ENCODE measurements around the gene NET1.
"Not testable (repeated sequence)": the region's sequence is repeated elsewhere in the genome, so short reads cannot be mapped to it uniquely, and the experiment has no call there.

The NET1 gene

DNA sequence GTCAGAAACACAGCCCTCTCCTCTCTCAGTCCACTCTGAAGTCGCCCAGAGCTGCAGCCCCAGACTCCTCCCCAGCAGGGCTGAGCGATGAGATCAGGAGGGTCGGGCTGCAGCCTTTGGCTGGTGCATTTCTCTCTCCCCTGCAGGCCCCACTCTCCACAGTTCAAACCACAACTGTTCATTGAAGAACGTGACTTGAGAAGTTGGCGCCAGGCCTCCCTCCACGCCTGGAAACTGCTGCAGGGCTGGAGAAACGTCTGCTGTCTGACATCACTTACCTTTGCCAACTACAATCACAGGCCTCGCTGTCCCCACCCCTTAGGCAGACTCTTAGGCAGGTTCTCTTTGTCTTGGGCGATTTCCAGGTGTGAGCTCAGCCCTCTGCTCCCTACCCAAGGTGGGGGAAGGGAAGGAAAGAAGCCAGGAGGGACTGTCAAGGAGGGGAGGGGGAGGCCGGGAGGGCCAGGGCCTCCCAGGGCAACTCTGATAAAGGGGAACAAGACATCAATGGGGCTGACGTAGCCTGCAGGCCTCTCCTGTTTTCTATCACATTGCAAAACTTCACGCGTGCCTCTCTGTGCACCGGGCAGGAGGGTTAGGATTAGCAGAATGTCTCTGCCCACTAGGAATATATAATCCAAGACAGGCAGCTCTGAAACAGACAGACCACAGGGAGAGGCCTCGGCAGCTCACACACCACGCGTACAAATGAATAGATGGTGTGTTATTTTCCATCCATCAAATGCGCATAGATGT, 54.3 kb downstream of the NET1 start:
- DNase-seq (ENCODE audit: low spot score) = peak; percentile 30

- DNase-seq (ENCODE audit: low spot score) = no peak
Measured at GRCh38 chr10:5467207-5467535, 54.8 kb downstream of the NET1 start.

- no peak for DNase-seq (ENCODE audit: low spot score)
Measured at GRCh38 chr10:5467634-5468255, 55.4 kb downstream of the NET1 start.

DNA sequence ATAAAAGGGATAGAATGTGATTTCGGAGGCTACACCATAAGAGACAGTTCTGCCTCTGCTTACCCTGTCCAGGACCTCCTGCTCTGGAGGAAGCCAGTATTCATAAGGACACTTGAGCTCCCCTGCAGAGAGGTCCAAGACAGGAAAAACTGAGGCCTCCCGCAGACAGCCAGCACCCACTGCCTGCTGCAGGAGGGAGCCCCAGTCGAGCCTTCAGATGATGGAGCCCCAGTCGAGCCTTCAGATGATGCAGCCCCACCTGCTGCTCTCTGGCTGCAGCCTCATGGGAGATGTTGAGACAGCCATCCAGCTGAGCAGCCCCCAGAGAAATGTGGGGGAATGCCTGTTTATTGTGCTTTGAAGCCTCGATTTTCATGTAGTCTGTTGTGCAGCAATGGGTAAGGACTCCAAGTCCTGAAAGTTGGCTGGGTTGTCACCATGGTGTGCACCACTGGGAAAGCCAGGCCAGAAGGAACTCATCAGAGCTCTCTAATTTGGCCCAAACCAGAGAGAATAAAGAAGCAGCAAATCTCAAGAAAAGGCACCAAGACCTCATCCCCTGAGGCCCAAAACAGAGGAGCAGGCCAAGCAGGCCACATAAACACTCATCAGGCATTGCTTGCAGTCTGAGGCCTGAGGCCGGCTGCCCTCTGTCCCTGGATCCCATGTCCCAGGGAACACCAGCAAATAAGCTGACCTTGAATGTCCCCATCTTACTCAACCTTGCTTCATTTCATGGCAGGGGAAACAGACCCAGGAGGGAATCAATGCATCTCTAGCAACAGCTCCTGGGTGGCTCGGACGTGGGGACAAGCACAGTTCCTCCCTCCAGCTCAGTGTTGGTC, 56.1 kb downstream of the NET1 start:
- DNase-seq (ENCODE audit: low spot score) = no peak

DNA sequence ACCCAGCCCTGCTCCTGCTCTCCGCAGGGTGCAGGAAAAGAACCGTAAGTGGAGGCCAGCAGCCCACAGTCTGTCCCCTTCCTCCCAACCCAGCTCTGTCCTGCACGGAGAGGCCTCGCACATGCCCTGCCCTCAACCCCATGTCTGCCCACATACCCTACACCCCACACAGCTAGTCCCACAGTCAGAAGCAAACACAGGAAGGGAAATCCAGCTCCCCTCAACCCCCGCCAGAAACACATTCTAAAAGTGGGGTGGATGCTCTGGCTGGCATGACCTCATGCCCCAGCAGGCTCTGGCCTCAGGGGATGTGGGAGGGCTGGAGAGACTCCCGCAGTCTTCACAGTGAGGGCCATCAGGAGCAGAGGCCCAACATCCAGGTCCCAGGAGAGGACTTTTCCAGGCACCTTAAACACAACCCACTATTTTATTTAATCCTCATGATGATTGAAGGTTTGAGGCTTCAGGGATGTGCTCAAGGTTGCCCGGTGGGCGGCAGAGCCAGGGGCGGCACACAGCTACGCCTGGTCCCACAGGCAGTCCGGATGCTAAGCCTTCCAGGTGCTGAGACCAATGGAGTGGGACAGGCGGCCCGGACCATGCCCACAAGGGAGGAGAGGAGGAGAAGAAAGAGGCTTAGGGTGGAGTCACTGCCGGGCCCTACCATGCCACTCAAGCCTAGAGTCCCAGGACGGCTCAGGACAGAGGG, 57.1 kb downstream of the NET1 start:
- no peak for DNase-seq (ENCODE audit: low spot score)

GRCh38 chr10:5470062-5470751, 57.9 kb downstream of the NET1 start:
- no peak for DNase-seq (ENCODE audit: low spot score)

GRCh38 chr10:5474642-5475041, 62.3 kb downstream of the NET1 start:
- DNase-seq (ENCODE audit: low spot score) = not testable (repeated sequence)

GRCh38 chr10:5475088-5475487, 62.7 kb downstream of the NET1 start:
- DNase-seq (ENCODE audit: low spot score) = not testable (repeated sequence)

DNA sequence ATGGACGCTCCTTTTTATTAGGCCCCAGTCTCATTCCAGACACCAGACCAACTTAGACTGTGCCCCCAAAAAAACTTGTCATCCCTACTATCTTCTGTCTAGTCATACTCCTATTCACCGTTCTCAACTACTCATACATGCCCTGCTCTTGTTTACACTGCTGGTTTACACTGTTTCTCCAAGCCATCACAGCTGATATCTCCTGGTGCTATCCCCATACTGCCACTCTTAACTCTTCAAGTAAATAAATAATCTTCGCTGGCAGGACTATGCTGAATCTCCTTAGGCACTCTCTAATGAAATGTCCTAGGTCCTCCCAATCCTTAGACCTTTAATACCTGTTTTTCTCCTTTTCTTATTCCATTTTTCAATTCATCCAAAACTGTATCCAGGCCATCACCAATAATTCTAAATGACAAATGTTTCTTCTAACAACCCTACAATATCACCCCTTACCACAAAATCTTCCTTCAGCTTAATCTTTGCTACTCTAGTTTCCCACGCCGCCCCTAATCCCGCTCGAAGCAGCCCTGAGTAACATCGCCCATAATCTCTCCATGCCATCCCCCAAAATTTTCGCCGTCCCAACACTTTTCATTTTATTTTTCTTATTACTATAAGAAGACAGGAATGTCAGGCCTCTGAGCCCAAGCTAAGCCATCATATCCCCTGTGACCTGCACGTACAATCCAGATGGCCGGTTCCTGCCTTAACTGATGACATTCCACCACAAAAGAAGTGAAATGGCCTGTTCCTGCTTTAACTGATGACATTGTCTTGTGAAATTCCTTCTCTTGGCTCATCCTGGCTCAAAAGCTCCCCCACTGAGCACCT, 63.8 kb downstream of the NET1 start:
- not testable (repeated sequence) for DNase-seq (ENCODE audit: low spot score)

DNA sequence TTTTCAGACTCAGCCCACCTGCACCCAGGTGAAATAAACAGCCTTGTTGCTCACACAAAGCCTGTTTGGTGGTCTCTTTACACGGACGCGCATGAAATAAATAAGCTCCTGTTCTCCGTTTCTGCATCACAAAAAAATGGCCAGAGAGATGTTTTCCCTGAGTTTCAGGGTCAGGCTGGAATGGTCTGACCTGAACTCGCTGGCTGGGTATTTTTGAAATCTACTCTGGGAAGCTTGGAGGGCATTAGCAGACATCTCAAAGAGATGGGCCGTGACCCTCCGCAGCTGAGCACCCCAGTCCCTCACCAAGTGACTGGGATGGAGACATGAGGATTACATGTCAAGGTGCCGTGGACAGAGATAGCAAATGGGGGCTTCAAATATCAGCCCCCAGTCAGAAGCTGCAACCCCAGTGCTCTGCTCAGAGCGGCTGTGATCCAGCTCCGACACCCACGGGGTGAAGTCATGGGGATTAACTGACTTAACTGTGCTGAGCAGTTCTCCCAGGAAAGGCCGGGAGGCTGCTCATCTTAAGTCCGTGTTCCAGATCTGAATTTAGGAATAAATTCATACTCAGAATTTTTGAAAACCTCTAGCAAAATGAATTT, 64.7 kb downstream of the NET1 start:
- no peak for DNase-seq (ENCODE audit: low spot score)

DNA sequence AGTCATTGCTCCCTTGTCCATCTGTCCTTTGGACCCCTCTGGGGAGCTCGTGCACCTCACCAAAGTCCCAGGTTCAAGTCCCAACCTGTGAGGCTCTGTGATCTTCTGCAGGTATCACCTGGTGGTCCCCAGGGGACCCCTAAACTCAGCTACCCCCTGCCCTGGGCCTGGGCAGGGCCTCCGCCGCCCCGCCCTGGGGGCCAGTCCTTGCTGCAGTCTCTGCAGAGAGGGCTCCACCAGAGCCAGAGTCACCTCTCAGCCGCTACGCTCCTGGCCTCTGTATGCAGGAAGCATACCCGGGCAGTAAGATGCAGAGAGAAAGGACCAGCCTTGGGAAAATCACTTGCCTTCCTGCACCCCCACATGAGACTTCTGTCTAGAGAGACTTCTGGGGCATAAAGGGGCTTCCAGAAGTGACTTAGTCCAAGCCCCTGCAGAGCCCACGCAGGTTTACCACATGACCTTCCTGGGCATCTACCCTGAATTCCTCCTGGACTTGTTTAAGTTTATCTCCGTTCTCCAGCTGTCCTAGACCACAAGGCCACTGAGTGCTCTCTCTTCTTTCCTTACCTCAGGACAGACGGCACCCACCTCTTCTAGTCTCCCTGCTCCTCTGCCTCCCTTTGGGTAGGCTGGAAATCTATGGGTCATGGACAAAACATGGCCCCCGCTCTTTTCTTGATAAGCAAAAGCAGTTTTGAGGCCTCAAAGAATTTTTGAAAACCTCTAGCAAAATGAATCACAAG, 65.8 kb downstream of the NET1 start:
- no peak for DNase-seq (ENCODE audit: low spot score)

GRCh38 chr10:5478694-5479305, 66.4 kb downstream of the NET1 start:
- DNase-seq (ENCODE audit: low spot score) = no peak

DNA sequence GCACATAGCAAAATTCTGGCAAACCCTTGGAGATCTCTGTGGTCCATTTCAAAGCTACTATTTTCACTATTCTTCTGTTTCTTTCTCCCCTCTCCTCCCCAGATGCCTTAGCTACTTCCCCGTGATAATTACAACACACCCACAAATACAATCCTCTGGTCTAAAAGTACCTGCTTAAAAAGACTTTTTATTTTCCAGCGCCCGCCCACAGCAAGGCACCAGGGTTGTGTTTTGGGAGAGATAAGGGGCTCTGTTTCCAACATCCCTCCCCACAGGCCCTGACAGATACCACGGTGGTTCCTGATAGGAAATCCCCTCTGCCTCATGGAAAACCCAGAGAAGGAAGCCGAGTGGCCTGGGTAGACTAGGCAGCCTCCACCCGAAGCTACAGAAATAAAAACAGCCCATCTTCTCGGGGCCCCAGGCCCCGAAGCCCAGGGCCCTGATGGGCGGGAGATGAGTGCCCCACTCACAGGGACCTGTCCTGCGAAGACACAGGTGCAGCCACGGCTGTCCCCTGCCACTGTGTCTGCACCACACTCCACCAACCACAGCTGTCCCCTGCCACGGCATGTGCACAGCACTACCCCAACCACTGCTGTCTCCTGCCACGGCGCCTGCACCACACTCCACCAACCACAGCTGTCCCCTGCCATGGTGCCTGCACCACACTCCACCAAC, 67.3 kb downstream of the NET1 start:
- no peak for DNase-seq (ENCODE audit: low spot score)

DNA sequence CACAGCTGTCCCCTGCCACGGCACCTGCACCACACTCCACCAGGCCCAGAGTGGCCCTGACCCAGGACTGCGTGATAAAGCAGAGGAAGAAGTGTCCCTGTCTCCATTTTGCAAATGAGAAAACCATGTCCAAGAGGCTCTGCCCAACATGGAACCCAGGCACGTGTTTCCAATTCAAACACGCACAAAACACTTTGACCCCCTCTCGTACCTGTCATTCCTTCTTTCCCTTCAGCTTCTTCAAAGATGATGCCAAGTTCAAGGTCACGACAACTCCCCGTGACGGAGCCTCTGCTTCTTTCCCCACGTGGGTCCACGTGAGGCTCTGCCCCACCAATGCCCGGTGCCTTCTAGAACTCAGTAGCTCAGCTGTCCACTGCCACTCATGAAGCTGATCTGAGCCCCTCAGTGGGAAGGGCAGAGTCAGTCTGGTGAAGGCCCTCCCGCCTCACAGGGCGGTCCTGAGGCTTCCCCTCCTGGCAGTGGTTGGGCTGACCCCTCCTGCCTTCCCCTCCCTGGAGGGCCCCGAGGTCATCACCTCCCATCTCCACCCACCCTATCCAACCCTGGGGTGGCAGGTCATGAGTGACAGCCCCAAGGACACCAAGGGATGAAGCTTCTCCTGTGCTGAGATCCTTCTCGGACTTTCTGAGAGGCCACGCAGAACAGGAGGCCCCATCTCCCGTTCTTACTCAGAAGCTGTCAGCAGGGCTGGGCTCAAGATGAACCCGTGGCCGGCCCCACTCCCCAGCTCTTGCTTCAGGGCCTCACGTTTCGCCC, 68.0 kb downstream of the NET1 start:
- DNase-seq (ENCODE audit: low spot score) = no peak

- no peak for DNase-seq (ENCODE audit: low spot score)
Measured at GRCh38 chr10:5481121-5481520, 68.8 kb downstream of the NET1 start.

DNA sequence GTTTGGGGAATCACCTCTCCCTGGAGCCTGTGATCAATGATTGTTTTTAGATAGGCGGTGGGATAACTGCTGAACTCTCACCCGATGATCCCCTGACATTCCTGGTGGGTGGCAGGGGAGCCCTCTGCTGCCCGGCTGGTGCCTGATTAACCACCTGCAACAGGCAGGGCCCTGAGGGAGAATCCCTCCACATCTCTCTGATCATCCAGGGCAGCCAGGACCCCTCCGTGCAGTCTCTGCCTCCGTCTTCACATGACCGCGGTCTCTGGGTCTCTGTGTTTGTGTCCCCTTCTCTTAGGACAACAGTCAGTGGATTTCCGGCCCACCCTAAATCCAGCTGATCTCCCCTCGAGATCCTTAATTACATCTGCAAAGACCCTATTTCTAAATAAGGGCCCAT, 69.7 kb downstream of the NET1 start:
- DNase-seq (ENCODE audit: low spot score) = no peak

DNA sequence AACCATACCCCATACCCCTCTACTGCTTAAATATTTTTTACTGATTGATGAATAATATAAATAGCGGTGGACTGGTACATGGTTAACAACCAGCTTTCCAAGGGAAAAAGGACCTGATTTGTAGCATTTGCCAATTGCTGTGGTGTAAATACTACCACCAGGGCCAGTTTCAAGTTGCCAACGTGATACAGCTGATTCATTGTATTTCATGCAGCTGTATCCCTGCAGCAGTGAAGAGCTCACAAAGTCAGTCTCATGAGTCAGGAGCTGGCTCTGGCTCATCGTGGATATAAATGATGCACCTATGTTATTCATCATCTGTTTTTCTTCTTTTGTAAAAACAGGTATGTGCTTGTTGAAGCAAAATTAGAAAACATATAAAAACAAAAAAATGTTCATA, 71.8 kb downstream of the NET1 start:
- no peak for DNase-seq (ENCODE audit: low spot score)

DNA sequence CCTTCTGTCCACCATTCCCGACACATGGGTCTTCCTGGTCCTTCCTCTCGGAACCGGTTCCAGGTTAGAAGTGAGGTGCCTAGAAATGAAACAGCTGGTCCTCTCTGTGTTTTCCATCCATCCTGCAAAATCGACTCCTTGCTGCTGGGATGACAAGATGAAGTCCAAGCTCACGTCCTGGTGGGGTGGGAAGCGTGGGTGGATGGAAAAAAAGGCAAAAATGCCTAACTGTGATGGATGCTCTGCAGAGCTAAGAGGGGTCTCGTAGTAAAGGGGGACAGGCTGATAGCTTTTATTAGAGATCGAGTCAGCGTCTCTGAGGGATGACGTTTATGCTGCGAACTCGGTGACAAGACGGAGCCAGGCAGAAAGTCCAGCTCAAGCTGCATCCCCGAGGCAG, 72.9 kb downstream of the NET1 start:
- no peak for DNase-seq (ENCODE audit: low spot score)

Data from LoVo (cell line).